CD4-positive, alpha-beta T cell treated with Interferon alpha-2 for 1 hour (primary cell): ENCODE measurements around the gene PHLPP2.

Experiments
- DNase-seq, 2 donors: peaks; one replicate each; pipeline ENCODE4 v3.0.0-alpha.2; 2020 to 2022

The PHLPP2 gene

GRCh38 chr16:71724320-71724751, at the start of gene PHLPP2:
Gene PHLPP2 (minus strand): TSS chr16:71724701. CDS start chr16:71714795, 9,906 bp downstream.
- no peak for DNase-seq

- DNase-seq = no peak
Measured at GRCh38 chr16:71771571-71771970, 47.1 kb upstream of the PHLPP2 start.

- no peak for DNase-seq
Measured at GRCh38 chr16:71769222-71769621, 44.7 kb upstream of the PHLPP2 start.

GRCh38 chr16:71767060-71767900, 42.8 kb upstream of the PHLPP2 start:
- no peak for DNase-seq

GRCh38 chr16:71762186-71762585, 37.7 kb upstream of the PHLPP2 start:
- DNase-seq = no peak

GRCh38 chr16:71761097-71761496, 36.6 kb upstream of the PHLPP2 start:
- no peak for DNase-seq

- DNase-seq = no peak
Measured at GRCh38 chr16:71758293-71758760, 33.8 kb upstream of the PHLPP2 start.

GRCh38 chr16:71754652-71755051, 30.2 kb upstream of the PHLPP2 start:
- no peak for DNase-seq

- DNase-seq = no peak
Measured at GRCh38 chr16:71754108-71754507, 29.6 kb upstream of the PHLPP2 start.

GRCh38 chr16:71748226-71748625, 23.7 kb upstream of the PHLPP2 start:
- DNase-seq = no peak

- peak; percentile 18 to 63 for DNase-seq
Measured at GRCh38 chr16:71746442-71747046, 22.0 kb upstream of the PHLPP2 start.

GRCh38 chr16:71738855-71739254, 14.4 kb upstream of the PHLPP2 start:
- no peak for DNase-seq

- DNase-seq = no peak
Measured at GRCh38 chr16:71737501-71737900, 13.0 kb upstream of the PHLPP2 start.

- DNase-seq = no peak
Measured at GRCh38 chr16:71734511-71734910, 10.0 kb upstream of the PHLPP2 start.

- DNase-seq = no peak
Measured at GRCh38 chr16:71732587-71732986, 8.1 kb upstream of the PHLPP2 start.

GRCh38 chr16:71727551-71728324, 3.2 kb upstream of the PHLPP2 start:
- peak in 1 of 2 donors; percentile 4 for DNase-seq

GRCh38 chr16:71726476-71727315, 2.2 kb upstream of the PHLPP2 start:
- DNase-seq = no peak

GRCh38 chr16:71723537-71724319, 773 bp downstream of the PHLPP2 start:
- peak; percentile 80 to 84 for DNase-seq

GRCh38 chr16:71722801-71723536, 1.5 kb downstream of the PHLPP2 start:
- peak; percentile 18 to 60 for DNase-seq

- DNase-seq = no peak
Measured at GRCh38 chr16:71721066-71721740, 3.3 kb downstream of the PHLPP2 start.
